ENCODE results near the gene PTPN11.

Gene PTPN11

GRCh38 chr12:112535637-112536366, 117.1 kb downstream of the PTPN11 start:
- FAIRE-seq (no peak), DNase-seq (ENCODE audit: extremely low spot score, insufficient read length, low read depth) (no peak)

- FAIRE-seq = no peak
Observed at GRCh38 chr12:112536367-112536730, 117.6 kb downstream of the PTPN11 start.

GRCh38 chr12:112537710-112538396, 119.1 kb downstream of the PTPN11 start:
- no peak for DNase-seq (ENCODE audit: extremely low spot score, insufficient read length, low read depth)
- no peak for FAIRE-seq

More at GRCh38 chr12:112536367-112536730, 117.6 kb downstream of the PTPN11 start:
- no peak for DNase-seq (ENCODE audit: extremely low spot score, insufficient read length, low read depth)

GRCh38 chr12:112538740-112539139, 120.0 kb downstream of the PTPN11 start:
- DNase-seq (ENCODE audit: extremely low spot score, insufficient read length, low read depth) (no peak), FAIRE-seq (no peak)

GRCh38 chr12:112539221-112539620, 120.5 kb downstream of the PTPN11 start:
- FAIRE-seq = no peak
- DNase-seq (ENCODE audit: extremely low spot score, insufficient read length, low read depth) = no peak

- DNase-seq (ENCODE audit: extremely low spot score, insufficient read length, low read depth) = no peak
- FAIRE-seq = no peak
Observed at GRCh38 chr12:112540021-112540420, 121.3 kb downstream of the PTPN11 start.

- no peak for DNase-seq (ENCODE audit: extremely low spot score, insufficient read length, low read depth)
- FAIRE-seq = no peak
Observed at GRCh38 chr12:112543751-112544150, 125.0 kb downstream of the PTPN11 start.

GRCh38 chr12:112546339-112546738, 127.6 kb downstream of the PTPN11 start:
- FAIRE-seq (no peak), DNase-seq (ENCODE audit: extremely low spot score, insufficient read length, low read depth) (no peak)

GRCh38 chr12:112546996-112547395, 128.2 kb downstream of the PTPN11 start:
- DNase-seq (ENCODE audit: extremely low spot score, insufficient read length, low read depth) (no peak), FAIRE-seq (no peak)

- no peak for FAIRE-seq
- DNase-seq (ENCODE audit: extremely low spot score, insufficient read length, low read depth) = no peak
Observed at GRCh38 chr12:112549031-112549430, 130.3 kb downstream of the PTPN11 start.

GRCh38 chr12:112551681-112552080, 132.9 kb downstream of the PTPN11 start:
- DNase-seq (ENCODE audit: extremely low spot score, insufficient read length, low read depth) = no peak
- FAIRE-seq = no peak

- FAIRE-seq (no peak), DNase-seq (ENCODE audit: extremely low spot score, insufficient read length, low read depth) (no peak)
Observed at GRCh38 chr12:112555621-112556233, 137.0 kb downstream of the PTPN11 start.

GRCh38 chr12:112557951-112558630, 139.3 kb downstream of the PTPN11 start:
- no peak for FAIRE-seq
- DNase-seq (ENCODE audit: extremely low spot score, insufficient read length, low read depth) = no peak

Data from GM18507 (cell line).